H54 (cell line): Measurements from ENCODE around the gene STX1B.
"Not testable (repeated sequence)": the region's sequence is repeated elsewhere in the genome, so short reads cannot be mapped to it uniquely, and the experiment has no call there.

Source experiments
- DNase-seq: peaks from one replicate; pipeline ENCODE4 v3.0.0; 2011; ENCODE audit warnings: low spot score, mixed read lengths; ENCODE audit not compliant: insufficient read length
- FAIRE-seq: peaks from 3 replicates; lab custom pipeline; 2011; peaks lifted over from hg19 to GRCh38; lab: Jason Lieb, UNC
- POLR2A ChIP-seq: IDR thresholded peaks from 2 replicates; pipeline ENCODE4 v1.6.1; 2011; ENCODE audit warnings: low read depth, mild to moderate bottlenecking, low read length

Gene STX1B

DNA sequence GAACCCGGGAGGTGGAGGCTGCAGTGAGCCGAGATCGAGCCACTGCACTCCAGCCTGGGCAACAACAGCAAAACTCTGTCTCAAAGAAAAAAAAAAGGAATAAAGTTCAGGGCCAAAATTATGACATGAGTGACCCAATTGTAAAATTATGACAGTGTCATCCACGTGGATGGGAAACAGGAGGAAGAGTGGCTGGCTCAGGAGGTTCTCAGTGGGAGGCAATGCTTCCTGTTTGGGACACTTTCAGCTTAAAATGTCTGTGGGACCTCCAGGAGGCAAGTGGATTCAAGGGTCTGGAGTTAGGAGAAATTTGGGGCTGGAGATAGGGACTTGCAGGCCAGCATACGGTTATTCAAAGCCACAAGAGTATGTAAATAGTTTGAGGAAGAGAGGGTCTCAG is 14.9 kb upstream of the STX1B start:
- no peak for TF ChIP-seq POLR2A
- FAIRE-seq (no peak), DNase-seq (no peak)

DNA sequence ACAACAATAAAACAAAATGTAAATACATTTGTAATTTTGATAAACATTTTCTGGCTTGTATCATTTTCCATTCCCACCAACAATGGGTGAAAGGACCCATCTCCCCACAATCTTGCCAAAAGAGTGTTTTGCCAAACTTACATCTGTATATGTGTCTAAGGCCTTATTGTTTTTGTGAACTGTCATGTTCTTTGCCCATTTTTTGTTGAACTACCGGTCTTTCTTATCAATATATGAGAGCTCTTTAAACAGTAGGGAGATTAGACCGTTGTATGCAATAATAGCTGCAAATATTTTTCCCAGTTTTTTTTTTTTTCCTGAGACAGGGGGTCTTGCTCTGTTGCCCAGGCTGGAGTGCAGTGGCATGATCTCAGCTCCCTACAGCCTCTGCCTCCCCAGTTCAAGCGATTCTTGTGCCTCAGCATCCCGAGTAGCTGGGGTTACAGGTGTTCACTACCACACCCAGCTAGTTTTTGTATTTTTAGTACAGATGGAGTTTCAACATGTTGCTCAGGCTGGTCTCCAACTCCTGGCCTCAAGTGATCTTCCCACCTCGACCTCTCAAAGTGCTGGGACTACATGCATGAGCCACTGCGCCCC is 13.3 kb upstream of the STX1B start:
- FAIRE-seq (no peak), DNase-seq (no peak)
- TF ChIP-seq POLR2A: no peak

- no peak for TF ChIP-seq POLR2A
- FAIRE-seq (no peak), DNase-seq (no peak)
Measured at GRCh38 chr16:31023252-31023602, 12.8 kb upstream of the STX1B start.

DNA sequence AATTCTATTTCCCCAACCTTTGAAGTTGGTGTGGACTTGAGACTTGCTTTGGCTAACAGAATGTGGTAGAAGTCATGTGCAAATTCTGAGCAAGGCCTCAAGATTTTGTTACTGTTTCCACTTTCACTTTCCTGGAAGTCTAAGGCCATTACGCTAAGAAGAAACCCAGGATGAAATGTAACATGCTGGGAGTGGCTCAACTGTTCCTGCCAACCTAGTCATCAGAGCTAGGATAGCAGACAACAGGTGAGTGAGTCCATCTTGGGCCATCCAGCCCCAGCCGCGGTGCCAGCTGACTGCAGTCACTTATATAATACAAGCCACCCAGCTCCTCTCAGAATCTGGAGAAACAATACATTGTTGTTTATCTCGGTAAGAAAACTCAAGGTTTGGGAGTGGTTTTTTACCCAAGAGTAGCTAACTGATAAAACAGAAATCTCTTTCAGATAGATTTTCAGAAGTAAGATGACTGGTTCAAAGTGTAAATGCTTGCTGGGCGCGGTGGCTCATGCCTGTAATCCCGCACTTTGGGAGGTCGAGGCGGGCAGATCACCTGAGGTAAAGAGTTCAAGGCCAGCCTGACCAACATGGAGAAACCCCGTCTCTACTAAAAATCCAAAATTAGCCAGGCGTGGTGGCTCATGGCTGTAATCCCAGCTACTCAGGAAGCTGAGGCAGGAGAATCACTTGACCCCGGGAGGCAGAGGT is 12.3 kb upstream of the STX1B start:
- no peak for TF ChIP-seq POLR2A
- no peak for DNase-seq
- FAIRE-seq: no peak

GRCh38 chr16:31020536-31020935 is 10.1 kb upstream of the STX1B start:
- DNase-seq (no peak), FAIRE-seq (no peak)
- no peak for TF ChIP-seq POLR2A

DNA sequence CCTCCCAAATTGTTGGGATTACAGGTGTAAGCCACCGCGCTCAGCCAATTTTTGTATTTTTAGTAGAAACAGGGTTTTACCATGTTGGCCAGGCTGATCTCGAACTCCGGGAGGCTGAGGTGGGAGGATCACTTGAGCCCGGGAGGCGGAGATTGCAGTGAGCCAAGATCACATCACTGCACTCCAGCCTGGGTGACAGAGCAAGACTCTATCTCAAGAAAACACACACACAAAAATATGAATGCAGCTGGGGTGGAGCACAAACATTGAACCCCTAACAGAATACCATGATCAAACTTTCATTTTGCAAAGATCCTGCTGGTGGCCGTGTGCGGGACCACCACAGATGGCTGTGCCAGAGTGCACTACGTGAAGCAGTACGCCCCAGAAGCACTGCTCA is 7.3 kb upstream of the STX1B start:
- not testable (repeated sequence) for DNase-seq, FAIRE-seq

DNA sequence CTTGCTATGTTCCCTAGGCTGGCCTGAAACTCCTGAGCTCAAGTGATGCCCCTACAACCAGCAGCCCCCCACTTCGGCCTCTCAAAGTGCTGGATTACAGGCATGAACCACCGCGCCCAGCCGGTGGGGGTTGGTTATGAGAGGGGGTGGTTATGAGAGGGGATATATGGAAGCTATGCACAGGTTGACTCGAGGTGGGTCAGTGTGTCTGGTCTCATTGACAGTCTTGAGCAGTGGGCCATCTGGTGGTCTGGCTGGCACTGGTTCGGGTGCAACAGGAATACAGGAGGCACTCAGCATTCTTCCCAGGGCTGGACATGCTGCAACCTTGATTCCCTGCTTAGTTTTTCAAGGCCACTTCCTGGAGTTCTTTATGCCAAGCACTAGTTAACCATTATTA is 5.6 kb upstream of the STX1B start:
- no peak for FAIRE-seq

DNA sequence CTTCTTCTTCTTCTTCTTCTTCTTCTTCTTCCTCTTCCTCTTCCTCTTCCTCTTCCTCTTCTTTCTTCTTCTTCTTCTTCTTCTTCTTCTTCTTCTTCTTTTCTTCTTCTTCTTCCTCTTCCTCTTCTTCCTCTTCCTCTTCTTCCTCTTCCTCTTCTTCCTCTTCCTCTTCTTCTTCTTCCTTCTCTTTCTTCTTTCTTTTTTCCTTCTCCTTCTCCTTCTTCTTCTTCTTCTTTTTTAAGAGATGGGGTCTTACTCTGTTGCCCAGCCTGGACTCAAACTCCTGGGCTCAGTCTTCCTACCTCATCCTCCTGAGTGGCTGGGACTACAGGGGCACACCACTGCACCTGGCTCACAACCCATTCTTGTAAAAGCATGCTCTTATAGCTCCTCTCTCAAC is 2.9 kb upstream of the STX1B start:
- DNase-seq, FAIRE-seq: not testable (repeated sequence)

More for the DNA sequence above, 5.6 kb upstream of the STX1B start:
- no peak for DNase-seq
- no peak for TF ChIP-seq POLR2A

- not testable (repeated sequence) for FAIRE-seq, DNase-seq
Measured at GRCh38 chr16:31011815-31012214, 1.4 kb upstream of the STX1B start.

GRCh38 chr16:31009894-31010584 is 399 bp downstream of the STX1B start:
- FAIRE-seq (no peak), DNase-seq (no peak)

DNA sequence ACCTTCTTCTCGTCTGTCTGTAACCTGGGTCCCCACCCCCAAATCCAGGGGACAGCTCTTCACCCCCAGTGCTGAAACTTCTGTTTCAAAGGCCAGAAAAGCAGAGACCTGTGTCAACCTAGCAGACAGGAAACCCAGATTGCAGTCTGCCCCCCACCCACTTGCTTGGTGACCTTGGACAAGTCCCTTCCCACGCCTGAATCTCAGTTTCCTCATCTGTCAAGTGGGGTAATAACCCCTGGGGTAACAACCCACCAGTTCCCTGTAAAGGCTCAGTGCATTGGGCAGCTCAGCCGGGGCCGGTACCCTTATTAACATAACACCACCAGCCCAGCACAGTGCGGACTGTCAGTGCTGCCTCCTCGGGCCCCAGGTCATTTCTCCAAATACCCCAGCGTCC is 1.3 kb downstream of the STX1B start:
- DNase-seq (no peak), FAIRE-seq (no peak)
- no peak for TF ChIP-seq POLR2A

More at GRCh38 chr16:31009894-31010584, 399 bp downstream of the STX1B start:
- no peak for TF ChIP-seq POLR2A

GRCh38 chr16:31008551-31008950 is 1.9 kb downstream of the STX1B start:
- FAIRE-seq (no peak), DNase-seq (no peak)
- TF ChIP-seq POLR2A: no peak

GRCh38 chr16:31008149-31008548 is 2.3 kb downstream of the STX1B start:
- no peak for TF ChIP-seq POLR2A
- peak; percentile 96 for DNase-seq
- no peak for FAIRE-seq

GRCh38 chr16:31007684-31008083 is 2.8 kb downstream of the STX1B start:
- no peak for FAIRE-seq
- no peak for TF ChIP-seq POLR2A
- no peak for DNase-seq

DNA sequence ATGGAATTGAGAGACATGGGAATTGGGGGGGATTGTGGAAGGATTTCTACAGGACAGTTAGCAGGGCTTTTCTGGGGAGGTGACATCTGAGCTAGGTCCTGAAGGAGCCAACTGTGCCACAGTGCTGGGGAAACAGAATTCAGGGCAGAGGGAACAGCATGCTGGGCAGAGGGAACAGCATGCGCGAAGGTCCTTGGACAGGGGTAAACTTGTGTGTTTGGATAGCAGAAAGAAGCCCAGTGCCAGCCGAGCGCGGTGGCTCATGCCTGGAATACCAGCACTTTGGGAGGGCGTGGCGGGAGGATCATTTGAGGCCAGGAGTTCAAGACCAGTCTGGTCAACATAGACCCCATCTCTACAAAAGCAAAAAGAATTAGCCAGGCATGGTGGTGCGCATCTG is 3.8 kb downstream of the STX1B start:
- no peak for DNase-seq
- TF ChIP-seq POLR2A: no peak
- no peak for FAIRE-seq
